Activated T-helper 9 cell treated with anti-CD3 and anti-CD28 coated beads, Interleukin-2, amount 50 U/mL, for 16 hours (primary cell): ENCODE measurements around the gene TRPM5.

Experiments
- DNase-seq: peaks from one replicate; pipeline ENCODE4 v3.0.0-alpha.2; 2020; ENCODE audit warnings: low read depth

The TRPM5 gene

GRCh38 chr11:2402890-2403645 is 41.2 kb downstream of the TRPM5 start:
- no peak for DNase-seq

DNA sequence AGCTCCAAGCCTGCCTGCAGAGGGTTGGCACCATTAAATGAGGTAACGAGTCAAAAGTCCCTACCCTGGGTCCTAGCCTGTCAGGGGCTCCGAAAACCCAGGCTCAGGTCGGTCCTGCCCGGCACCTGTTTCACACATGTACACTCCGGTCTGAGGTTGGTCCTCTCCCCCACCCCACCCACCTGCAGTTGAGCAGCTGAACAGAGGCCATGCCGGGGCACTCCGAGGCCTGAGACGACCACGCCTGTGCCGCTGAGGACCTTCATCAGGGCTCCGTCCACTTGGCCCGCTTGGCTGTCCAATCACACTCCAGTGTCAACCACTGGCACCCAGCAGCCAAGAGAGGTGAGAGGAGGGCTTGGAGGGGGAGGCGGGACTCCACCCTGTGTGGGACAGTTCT is 42.2 kb downstream of the TRPM5 start:
- no peak for DNase-seq

DNA sequence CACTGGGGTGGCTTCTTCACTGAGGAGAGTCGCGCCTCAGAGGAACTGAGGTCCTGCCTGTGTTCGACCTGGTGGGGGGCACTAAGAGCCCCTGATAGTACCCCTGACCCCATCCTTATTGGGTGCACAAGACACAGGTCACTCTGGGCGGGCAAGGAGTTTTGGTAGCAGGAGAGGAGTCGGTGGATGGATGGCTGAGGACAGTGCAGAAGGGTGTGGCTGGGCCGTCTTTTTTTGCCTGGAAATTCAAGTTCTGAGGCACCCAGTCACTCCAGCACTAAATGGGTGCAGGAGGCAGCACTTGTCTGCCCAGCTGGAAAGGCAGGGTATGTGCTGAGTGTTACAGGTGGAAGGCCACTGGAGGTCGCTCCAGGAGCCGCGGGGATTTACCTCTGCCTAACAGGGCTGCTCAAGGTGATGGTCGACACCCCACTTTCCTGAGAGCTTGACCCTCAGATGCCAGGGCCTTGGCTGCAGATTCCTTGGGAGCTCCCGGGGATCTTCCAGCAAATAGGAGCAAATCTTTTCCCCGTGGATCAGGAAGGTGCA is 42.8 kb downstream of the TRPM5 start:
- no peak for DNase-seq

- DNase-seq = no peak
Observed at GRCh38 chr11:2400762-2401435, 43.4 kb downstream of the TRPM5 start.

DNA sequence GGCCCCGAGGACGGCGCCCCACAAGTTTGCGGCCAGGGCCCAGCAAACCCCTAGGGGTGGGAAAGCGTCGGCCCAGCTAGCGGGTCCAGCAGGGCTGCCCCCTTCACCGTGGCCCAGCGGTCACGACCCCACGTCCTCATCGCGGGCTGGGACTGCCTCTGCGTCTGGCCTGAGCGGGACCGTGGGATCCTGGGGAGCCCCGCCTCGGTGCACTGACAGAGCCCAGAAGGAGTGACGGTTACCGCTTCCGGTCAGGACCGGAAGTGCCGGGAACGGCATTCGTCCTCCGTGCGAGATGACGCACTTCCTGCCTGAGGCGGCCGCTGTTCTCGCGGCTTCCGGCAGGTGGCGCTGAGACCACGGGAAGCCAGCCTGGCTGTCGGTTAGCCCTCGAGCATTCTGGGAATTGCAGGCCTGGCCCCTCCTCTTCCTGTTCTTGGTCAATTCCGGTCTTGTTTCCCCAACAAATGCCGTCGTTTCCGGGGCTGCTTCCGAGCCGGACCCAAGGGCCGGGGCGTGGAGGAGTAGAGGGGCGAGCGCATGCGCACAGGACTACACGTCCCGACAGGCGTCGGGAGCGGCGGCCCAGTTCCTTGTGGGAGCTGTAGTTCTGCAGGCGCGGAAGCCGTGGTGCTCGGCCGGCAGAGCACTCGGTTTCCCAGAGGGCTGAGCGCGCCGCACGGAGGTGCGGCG is 44.1 kb downstream of the TRPM5 start, which contains the start of gene TSSC4:
Gene TSSC4 (plus strand): TSS at position 682 of the 693 bp plus-strand sequence. CDS start 1,884 bp downstream, outside the sequence.
- DNase-seq = peak; percentile 98

- no peak for DNase-seq
Observed at GRCh38 chr11:2399488-2400068, 44.7 kb downstream of the TRPM5 start.

GRCh38 chr11:2398664-2399355 is 45.5 kb downstream of the TRPM5 start:
- no peak for DNase-seq

GRCh38 chr11:2397005-2397404 is 47.3 kb downstream of the TRPM5 start:
- no peak for DNase-seq

GRCh38 chr11:2396471-2396870 is 47.8 kb downstream of the TRPM5 start:
- no peak for DNase-seq

- no peak for DNase-seq
Observed at GRCh38 chr11:2395856-2396255, 48.5 kb downstream of the TRPM5 start.

DNA sequence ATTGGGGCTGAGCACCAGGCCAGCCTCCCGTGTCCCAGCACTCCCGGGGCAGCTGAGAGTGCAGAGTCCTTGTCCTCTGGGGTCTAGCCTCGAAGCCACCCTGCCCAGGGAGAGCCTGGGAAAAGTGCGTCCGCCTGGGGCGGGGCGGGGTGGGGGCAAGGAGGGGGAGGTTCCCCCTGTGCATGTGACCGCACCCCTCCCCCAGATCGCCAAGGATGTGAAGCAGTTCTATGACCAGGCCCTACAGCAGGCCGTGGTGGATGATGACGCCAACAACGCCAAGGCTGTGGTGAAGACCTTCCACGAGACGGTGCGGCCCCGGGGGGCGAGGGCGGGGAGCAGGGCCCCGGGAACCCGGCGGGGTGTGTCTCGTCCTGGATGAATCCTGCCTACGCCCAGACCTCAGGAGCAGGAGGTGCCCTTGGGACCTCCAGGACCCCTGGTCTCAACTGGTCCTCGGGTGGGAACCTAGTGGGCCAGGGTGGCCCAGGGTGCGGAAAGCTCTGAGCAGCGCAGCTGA is 49.0 kb downstream of the TRPM5 start:
- DNase-seq = no peak

DNA sequence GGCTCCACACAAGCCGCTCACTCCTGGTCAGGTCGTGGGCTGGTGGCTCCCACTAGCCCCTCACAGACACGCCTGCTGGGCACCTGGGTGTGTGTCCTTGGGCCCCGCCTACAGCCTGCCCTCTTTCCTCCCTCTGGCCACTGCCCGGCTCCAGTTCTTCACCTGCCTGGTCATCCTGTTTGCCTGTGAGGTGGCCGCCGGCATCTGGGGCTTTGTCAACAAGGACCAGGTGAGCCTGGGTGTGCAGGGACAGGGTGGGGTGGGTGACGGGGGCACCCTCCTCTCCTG is 49.6 kb downstream of the TRPM5 start:
- DNase-seq = no peak
